ENCODE data around the gene PRR33. TPM values are rescaled to one million over a fixed set of nuclear protein-coding genes. Genes with fewer than 3 reads are reported as not detected.
A peak's percentile ranks its signal among the peaks of the same experiment; 100 is the strongest.

Gene PRR33
- total and polyA plus RNA-seq, 8 donors = not detected

GRCh38 chr11:1870326-1870696, 21.4 kb downstream of the PRR33 start:
- FAIRE-seq = no peak
- no peaks in the 10 kb centered on the region for H3K36me3 ChIP-seq
- no peak overlapping the region for H3K27ac ChIP-seq
- no peak overlapping the region for H3K4me3 ChIP-seq
- no peaks in the 10 kb centered on the region for H3K9me3 ChIP-seq
- peak; percentile 53 to 80 (median 63) for ATAC-seq
- WGBS, 2 donors = 52 to 62% methylated on average over 12 of the region's 12 CpGs
- no peaks in the 10 kb centered on the region for H3K27me3 ChIP-seq
- peaks cover 5 to 12% (median 5%) of the 10 kb centered on the region in 3 donors for H3K4me1 ChIP-seq
- TF ChIP-seq, protein P1, sequence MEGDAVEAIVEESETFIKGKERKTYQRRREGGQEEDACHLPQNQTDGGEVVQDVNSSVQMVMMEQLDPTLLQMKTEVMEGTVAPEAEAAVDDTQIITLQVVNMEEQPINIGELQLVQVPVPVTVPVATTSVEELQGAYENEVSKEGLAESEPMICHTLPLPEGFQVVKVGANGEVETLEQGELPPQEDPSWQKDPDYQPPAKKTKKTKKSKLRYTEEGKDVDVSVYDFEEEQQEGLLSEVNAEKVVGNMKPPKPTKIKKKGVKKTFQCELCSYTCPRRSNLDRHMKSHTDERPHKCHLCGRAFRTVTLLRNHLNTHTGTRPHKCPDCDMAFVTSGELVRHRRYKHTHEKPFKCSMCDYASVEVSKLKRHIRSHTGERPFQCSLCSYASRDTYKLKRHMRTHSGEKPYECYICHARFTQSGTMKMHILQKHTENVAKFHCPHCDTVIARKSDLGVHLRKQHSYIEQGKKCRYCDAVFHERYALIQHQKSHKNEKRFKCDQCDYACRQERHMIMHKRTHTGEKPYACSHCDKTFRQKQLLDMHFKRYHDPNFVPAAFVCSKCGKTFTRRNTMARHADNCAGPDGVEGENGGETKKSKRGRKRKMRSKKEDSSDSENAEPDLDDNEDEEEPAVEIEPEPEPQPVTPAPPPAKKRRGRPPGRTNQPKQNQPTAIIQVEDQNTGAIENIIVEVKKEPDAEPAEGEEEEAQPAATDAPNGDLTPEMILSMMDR (IDR thresholded peaks at IDR 0.05) = no peak
- peak in 1 of 6 donors; percentile 62 for DNase-seq
- intact Hi-C loops (cut with DNase I) = no loop called here

- intact Hi-C loops (cut with DNase I) = no loop called here
- no peaks in the 10 kb centered on the region for H3K9me3 ChIP-seq
- TF ChIP-seq, protein P1 (IDR thresholded peaks at IDR 0.05) = no peak
- FAIRE-seq (no peak), DNase-seq (peak in 3 of 6 donors; percentile 41 to 70 (median 59)), ATAC-seq (peak in 2 of 4 donors; percentile 9 to 28)
- H3K27ac ChIP-seq = no peak overlapping the region
- H3K27me3 ChIP-seq = no peaks in the 10 kb centered on the region
- no peaks in the 10 kb centered on the region for H3K36me3 ChIP-seq
- WGBS, 2 donors = 75 to 82% methylated on average over 32 to 34 of the region's 34 CpGs
- H3K4me3 ChIP-seq = no peak overlapping the region
- H3K4me1 ChIP-seq = peaks cover 5 to 13% (median 5%) of the 10 kb centered on the region in 3 donors
Observed at GRCh38 chr11:1869427-1870325, 22.0 kb downstream of the PRR33 start.

- peaks cover 5 to 20% (median 9%) of the 10 kb centered on the region in 3 donors for H3K4me1 ChIP-seq
- no peak overlapping the region for H3K27ac ChIP-seq
- intact Hi-C loops (cut with DNase I) = no loop called here
- FAIRE-seq = no peak
- ATAC-seq = no peak
- WGBS, 2 donors = 82 to 86% methylated on average over 25 of the region's 25 CpGs
- no peak overlapping the region for H3K4me3 ChIP-seq
- peak in 2 of 6 donors; percentile 40 to 54 for DNase-seq
- H3K36me3 ChIP-seq = no peaks in the 10 kb centered on the region
- H3K9me3 ChIP-seq = no peaks in the 10 kb centered on the region
- H3K27me3 ChIP-seq = no peaks in the 10 kb centered on the region
- TF ChIP-seq, protein P1 (IDR thresholded peaks at IDR 0.05) = no peak
Observed at GRCh38 chr11:1868636-1869291, 22.9 kb downstream of the PRR33 start.

DNA sequence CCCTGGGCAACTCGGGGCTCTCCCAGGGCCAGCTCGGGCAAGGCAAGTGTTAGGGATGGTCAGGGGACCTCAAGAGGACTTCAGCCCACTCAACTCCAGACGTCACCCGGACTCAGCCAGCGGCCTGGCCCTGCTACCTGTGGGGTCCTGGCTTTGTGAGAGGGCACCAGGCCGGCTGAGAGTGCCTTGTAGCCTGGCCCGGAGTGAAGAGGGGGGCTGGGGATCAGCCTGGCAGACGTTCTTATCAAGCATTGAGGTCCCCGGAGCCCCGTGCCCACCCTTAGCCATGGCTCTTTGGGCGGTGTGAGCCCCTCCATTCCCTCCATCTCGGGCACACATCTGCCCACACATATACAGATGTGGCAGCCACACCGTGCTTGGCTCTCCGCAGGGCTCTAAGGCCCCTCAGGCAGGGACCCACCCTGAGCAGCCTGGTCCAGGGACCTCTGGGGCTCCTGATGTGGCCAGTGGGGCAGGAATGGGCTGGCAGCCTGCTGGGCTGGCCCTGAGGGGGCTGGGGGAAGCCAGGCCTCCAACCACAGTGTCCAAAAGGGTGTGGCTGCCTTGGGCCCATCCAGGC, 23.5 kb downstream of the PRR33 start:
- H3K27me3 ChIP-seq = no peaks in the 10 kb centered on the region
- no peak overlapping the region for H3K27ac ChIP-seq
- H3K9me3 ChIP-seq = no peaks in the 10 kb centered on the region
- H3K4me1 ChIP-seq = peaks cover 11 to 27% (median 15%) of the 10 kb centered on the region in 3 donors
- FAIRE-seq = no peak
- no peaks in the 10 kb centered on the region for H3K36me3 ChIP-seq
- TF ChIP-seq, protein P1 (IDR thresholded peaks at IDR 0.05) = no peak
- 83 to 92% methylated on average over 14 of the region's 14 CpGs for WGBS, 2 donors
- peak in 2 of 6 donors; percentile 34 to 75 for DNase-seq
- no peak overlapping the region for H3K4me3 ChIP-seq
- no peak for ATAC-seq
- intact Hi-C loops (cut with DNase I) = no loop called here
